IMR-90 (cell line): ENCODE measurements around the gene CPAMD8. TPM values are rescaled to one million over a fixed set of nuclear protein-coding genes. Genes with fewer than 3 reads are reported as not detected.

Experiments
- ATAC-seq: fragments of 200-7000 bp; cut with Tn5 transposase; 2 replicates; pipeline ENCODE4 v1.9.1; 2020; ENCODE audit warnings: low read depth, mild to moderate bottlenecking, moderate library complexity
- BruUV-seq: library from RNA; stranded (reverse); fragments of 400-500 nt; replicated peaks from 2 replicates; lab custom pipeline; 2021; lab: Mats Ljungman, UMichigan
- CTCF ChIA-PET: fragments of 300-600 bp; formaldehyde crosslinking; extraction: SDS; loops from one replicate; lab custom pipeline; 2021; ENCODE audit warnings: antibody characterized with exemption; lab: Yijun Ruan, JAX
- POLR2A ChIA-PET: fragments of 300-600 bp; sonication (Branson Sonifier 250); formaldehyde crosslinking; loops from one replicate; lab custom pipeline; 2022; ENCODE audit warnings: antibody characterized with exemption; ENCODE audit not compliant: unreplicated experiment; lab: Charles Lee
- DNase-seq: peaks from one replicate; pipeline ENCODE4 v3.0.0; 2013
- H2AFZ ChIP-seq: replicated peaks from 2 replicates; pipeline ENCODE3; 2013; ENCODE audit warnings: low read length, mild to moderate bottlenecking; ENCODE audit not compliant: poor library complexity
- H2AK5ac ChIP-seq: 2 replicates; pipeline ENCODE4 v1.6.1; 2013; ENCODE audit warnings: low read depth, low read length, inconsistent platforms
- H2AK9ac ChIP-seq: replicated peaks from 2 replicates; pipeline ENCODE3; 2013; ENCODE audit warnings: mild to moderate bottlenecking, low read depth, low read length, moderate library complexity; ENCODE audit not compliant: poor library complexity
- H2BK120ac ChIP-seq: 2 replicates; pipeline ENCODE4 v1.6.1; 2013; ENCODE audit warnings: low read depth, low read length, inconsistent platforms
- H2BK15ac ChIP-seq: 3 replicates; pipeline ENCODE4 v1.6.1; 2013; ENCODE audit warnings: low read depth, low read length, inconsistent platforms
- H2BK20ac ChIP-seq: 2 replicates; pipeline ENCODE4 v1.6.1; 2013; ENCODE audit warnings: low read depth, mild to moderate bottlenecking, inconsistent platforms, low read length, moderate library complexity
- H2BK5ac ChIP-seq: 2 replicates; pipeline ENCODE4 v1.6.1; 2013; ENCODE audit warnings: mild to moderate bottlenecking, low read depth, low read length, inconsistent platforms; ENCODE audit not compliant: poor library complexity, severe bottlenecking
- H3K14ac ChIP-seq: replicated peaks from 2 replicates; pipeline ENCODE4 v1.6.1; 2013; ENCODE audit warnings: low read depth, low read length, inconsistent platforms
- H3K18ac ChIP-seq: 2 replicates; pipeline ENCODE4 v1.6.1; 2013; ENCODE audit warnings: low read depth, low read length, control low read depth
- H3K23ac ChIP-seq: 2 replicates; pipeline ENCODE4 v1.6.1; 2013; ENCODE audit warnings: low read depth, low read length, inconsistent platforms
- H3K27ac ChIP-seq: 2 replicates; pipeline ENCODE4 v1.5.1; 2013; ENCODE audit warnings: mild to moderate bottlenecking, control low read depth, low read length; ENCODE audit not compliant: insufficient read depth
- H3K27me3 ChIP-seq: 2 replicates; pipeline ENCODE4 v1.6.1; 2013; ENCODE audit warnings: low read length; ENCODE audit not compliant: control insufficient read depth, insufficient read depth
- H3K36me3 ChIP-seq: 2 replicates; pipeline ENCODE4 v1.6.1; 2013; ENCODE audit warnings: low read length, mixed read lengths; ENCODE audit not compliant: control insufficient read depth, insufficient read depth
- H3K4ac ChIP-seq: 2 replicates; pipeline ENCODE4 v1.6.1; 2013; ENCODE audit warnings: low read depth, low read length, inconsistent platforms
- H3K4me1 ChIP-seq: 2 replicates; pipeline ENCODE4 v1.6.1; 2013; ENCODE audit warnings: low read length, mixed read lengths; ENCODE audit not compliant: control insufficient read depth, insufficient read depth
- H3K4me2 ChIP-seq: 2 replicates; pipeline ENCODE4 v1.6.1; 2013; ENCODE audit warnings: low read depth, mild to moderate bottlenecking, control low read depth, low read length, moderate library complexity
- H3K4me3 ChIP-seq: 2 replicates; pipeline ENCODE4 v1.5.1; 2013; ENCODE audit warnings: low read depth, mild to moderate bottlenecking, control low read depth, low read length, moderate library complexity; ENCODE audit not compliant: insufficient read depth
- H3K56ac ChIP-seq: 2 replicates; pipeline ENCODE4 v1.6.1; 2013; ENCODE audit warnings: low read length, inconsistent platforms; ENCODE audit not compliant: insufficient read depth; ENCODE audit errors: extremely low read depth
- H3K79me1 ChIP-seq, 2 experiments: 2 replicates each; pipeline ENCODE4 v1.6.1; 2013; ENCODE audit warnings: low read length in 2 of 2, inconsistent platforms in 1 of 2, low read depth in 1 of 2
- H3K9ac ChIP-seq: 2 replicates; pipeline ENCODE4 v1.6.1; 2013; ENCODE audit warnings: low read depth, low read length, control low read depth
- H3K9me1 ChIP-seq: 2 replicates; pipeline ENCODE4 v1.6.1; 2013; ENCODE audit warnings: low read length, inconsistent platforms; ENCODE audit not compliant: insufficient read depth
- H3K9me3 ChIP-seq: 2 replicates; pipeline ENCODE4 v1.6.1; 2013; ENCODE audit warnings: low read length; ENCODE audit not compliant: control insufficient read depth, insufficient read depth
- H4K20me1 ChIP-seq: 2 replicates; pipeline ENCODE4 v1.6.1; 2013; ENCODE audit warnings: low read length, inconsistent platforms; ENCODE audit not compliant: insufficient read depth
- H4K5ac ChIP-seq: 2 replicates; pipeline ENCODE4 v1.6.1; 2013; ENCODE audit warnings: mild to moderate bottlenecking, low read depth, low read length, control low read depth
- H4K8ac ChIP-seq, 2 experiments: 2 replicates each; pipeline ENCODE4 v1.6.1; 2013; ENCODE audit warnings: low read depth in 2 of 2, low read length in 2 of 2, control low read depth in 1 of 2, inconsistent platforms in 1 of 2
- H4K91ac ChIP-seq: 2 replicates; pipeline ENCODE4 v1.6.1; 2013; ENCODE audit warnings: low read depth, low read length, inconsistent platforms; ENCODE audit not compliant: insufficient read depth
- BHLHE40 ChIP-seq: fragments of 150-350 bp; IDR thresholded peaks from 2 replicates; pipeline ENCODE4 v1.6.1; 2016; ENCODE audit warnings: mild to moderate bottlenecking, low read depth, low read length
- CEBPB ChIP-seq: IDR thresholded peaks from 2 replicates; pipeline ENCODE4 v1.6.1; 2012; ENCODE audit warnings: low read depth, low read length, improper control_type of control experiment
- CHD1 ChIP-seq: IDR thresholded peaks from 2 replicates; pipeline ENCODE4 v1.6.1; 2012; ENCODE audit warnings: low read depth, low read length, improper control_type of control experiment
- FOS ChIP-seq: fragments of 150-350 bp; IDR thresholded peaks from 2 replicates; pipeline ENCODE4 v1.6.1; 2016; ENCODE audit warnings: low read depth, low read length
- MAFK ChIP-seq: IDR thresholded peaks from 2 replicates; pipeline ENCODE4 v1.6.1; 2012; ENCODE audit warnings: low read depth, low read length, improper control_type of control experiment
- MAZ ChIP-seq: IDR thresholded peaks from 2 replicates; pipeline ENCODE4 v1.6.1; 2012; ENCODE audit warnings: low read depth, mild to moderate bottlenecking, low read length, improper control_type of control experiment, moderate library complexity, borderline replicate concordance
- MXI1 ChIP-seq: IDR thresholded peaks from 2 replicates; pipeline ENCODE4 v1.6.1; 2012; ENCODE audit warnings: low read depth, mild to moderate bottlenecking, low read length, moderate library complexity, borderline replicate concordance
- NFE2L2 ChIP-seq: fragments of 150-350 bp; IDR thresholded peaks from 2 replicates; pipeline ENCODE4 v1.6.1; 2016; ENCODE audit warnings: low read depth, mild to moderate bottlenecking, low read length
- POLR2A ChIP-seq: IDR thresholded peaks from 2 replicates; pipeline ENCODE4 v1.6.1; 2012; ENCODE audit warnings: mild to moderate bottlenecking, low read depth, low read length
- RAD21 ChIP-seq: IDR thresholded peaks from 2 replicates; pipeline ENCODE4 v1.6.1; 2012; ENCODE audit warnings: low read length, improper control_type of control experiment
- RCOR1 ChIP-seq: IDR thresholded peaks from 2 replicates; pipeline ENCODE4 v1.6.1; 2012; ENCODE audit warnings: mild to moderate bottlenecking, low read length, improper control_type of control experiment; ENCODE audit not compliant: insufficient replicate concordance
- RFX5 ChIP-seq: IDR thresholded peaks from 2 replicates; pipeline ENCODE4 v1.8.0; 2012; ENCODE audit warnings: low read depth, mild to moderate bottlenecking, low read length, moderate library complexity
- WGBS, 2 experiments: methylation state at CpG; one replicate each; pipeline versions ENCODE4 v1.1.5 to v1.1.7; 2013; ENCODE audit warnings: missing lambda C conversion rate in 2 of 2; ENCODE audit not compliant: insufficient read length in 1 of 2; ENCODE audit errors: extremely low coverage in 2 of 2; 5-methylcytosine and 5-hydroxymethylcytosine counted together
- dilution Hi-C: fragments of 300-500 bp; cut with HindIII; formaldehyde crosslinking; loops from one replicate; pipeline ENCODE4 v1.14.3; 2018; ENCODE audit warnings: low sequenced_read_pairs; ENCODE audit not compliant: unreplicated experiment
- in situ Hi-C: fragments of 300-500 bp; cut with MboI; formaldehyde crosslinking; loops from 3 replicates; pipeline ENCODE4 v1.14.3; 2019; ENCODE audit warnings: low sequenced_read_pairs, inconsistent platforms, mixed read lengths
- intact Hi-C: fragments of 100-400 bp; cut with micrococcal nuclease; formaldehyde crosslinking; loops from 2 replicates; pipeline ENCODE4 v1.10.0; 2022
- polyA plus RNA-seq, 3 experiments: library from polyadenylated mRNA; depleted of rRNA; stranded (reverse); fragments of >200 nt; gene quantifications; 2 replicates each; pipeline ENCODE4 v1.2.3, GENCODE V29; 2012; ENCODE audit warnings: low replicate concordance in 1 of 3
- total RNA-seq: library from RNA; depleted of rRNA; stranded (reverse); fragments of >200 nt; gene quantifications from 2 replicates; pipeline ENCODE4 v1.2.3, GENCODE V29; 2012
- TF ChIP-seq, protein P1 (sequence below): fragments of 150-350 bp; IDR thresholded peaks from 2 replicates; pipeline ENCODE4 v1.6.1; 2017; ENCODE audit warnings: mild to moderate bottlenecking, antibody characterized with exemption, low read length, low read depth
- TF ChIP-seq, protein P2 (sequence below): conservative IDR thresholded peaks from 2 replicates; pipeline ENCODE4 v1.5.1; 2012; ENCODE audit warnings: mild to moderate bottlenecking, low read depth, low read length, improper control_type of control experiment
- TF ChIP-seq, protein P3 (sequence below): fragments of 150-350 bp; IDR thresholded peaks from 2 replicates; pipeline ENCODE4 v1.6.1; 2016; ENCODE audit warnings: low read depth, mild to moderate bottlenecking, low read length, moderate library complexity, borderline replicate concordance

The CPAMD8 gene
- total and polyA plus RNA-seq, 2 of the 4 experiments (the other 2 are of a cell fraction) = 0.36 to 0.79 TPM

DNA sequence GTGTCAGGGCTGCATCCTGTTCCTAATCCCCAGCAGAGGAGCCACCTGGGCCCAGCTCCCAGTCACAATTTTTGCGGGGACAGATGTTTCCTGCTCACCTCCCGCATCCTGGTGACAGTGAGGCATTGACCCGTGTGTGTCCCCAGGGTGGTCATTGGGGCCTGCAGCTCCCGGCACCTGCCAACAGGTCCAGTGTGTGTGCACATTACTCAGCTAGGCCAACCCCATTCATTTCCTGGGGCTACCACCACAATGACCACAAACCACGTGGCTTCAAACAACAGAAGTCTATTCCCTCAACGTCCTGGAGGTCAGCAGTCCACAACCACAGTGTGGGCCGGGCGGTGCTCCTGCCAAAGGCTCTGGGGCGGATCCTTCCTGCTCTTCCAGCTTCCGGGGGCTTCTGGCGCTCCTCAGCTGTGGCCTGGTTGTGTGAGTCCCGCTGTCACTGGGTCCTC, 149.7 kb downstream of the CPAMD8 start:
- Histone ChIP-seq H2BK5ac (no peak overlapping the region), H2AK9ac (no peak overlapping the region), H3K4ac (no peak overlapping the region), H2BK20ac (no peak overlapping the region), H2BK15ac (no peak overlapping the region), H3K27me3 (no peaks in the 10 kb centered on the region), H2AK5ac (no peak overlapping the region), H3K18ac (no peak overlapping the region), H3K56ac (no peak overlapping the region), H2BK120ac (no peak overlapping the region), H4K8ac (no peak overlapping the region), H3K14ac (no peak overlapping the region), H3K79me1 (peaks cover 25 to 30% of the 10 kb centered on the region in 2 experiments), H4K91ac (no peak overlapping the region), H3K4me1 (no peaks in the 10 kb centered on the region), H3K36me3 (peaks cover 67% of the 10 kb centered on the region), H3K9me1 (0 out of 2 replicates have a peak, but pooled peaks cover 5% of the 10 kb centered on the region), H3K23ac (no peak overlapping the region), H3K4me2 (no peak overlapping the region), H3K9me3 (peaks cover 8% of the 10 kb centered on the region), H4K5ac (no peak overlapping the region), H4K20me1 (peaks cover 29% of the 10 kb centered on the region), H3K4me3 (no peak overlapping the region), H3K27ac (no peak overlapping the region), H3K9ac (no peak overlapping the region), H2AFZ (no peak overlapping the region)
- no peak for DNase-seq
- CTCF ChIA-PET = no interaction called here
- POLR2A ChIA-PET = no interaction called here
- in situ Hi-C loops (no loop called here), intact Hi-C loops (no loop called here), dilution Hi-C loops (no loop called here)
- TF ChIP-seq, protein P1, sequence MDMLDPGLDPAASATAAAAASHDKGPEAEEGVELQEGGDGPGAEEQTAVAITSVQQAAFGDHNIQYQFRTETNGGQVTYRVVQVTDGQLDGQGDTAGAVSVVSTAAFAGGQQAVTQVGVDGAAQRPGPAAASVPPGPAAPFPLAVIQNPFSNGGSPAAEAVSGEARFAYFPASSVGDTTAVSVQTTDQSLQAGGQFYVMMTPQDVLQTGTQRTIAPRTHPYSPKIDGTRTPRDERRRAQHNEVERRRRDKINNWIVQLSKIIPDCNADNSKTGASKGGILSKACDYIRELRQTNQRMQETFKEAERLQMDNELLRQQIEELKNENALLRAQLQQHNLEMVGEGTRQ = no peak
- no peak for TF ChIP-seq RAD21
- TF ChIP-seq, protein P2, sequence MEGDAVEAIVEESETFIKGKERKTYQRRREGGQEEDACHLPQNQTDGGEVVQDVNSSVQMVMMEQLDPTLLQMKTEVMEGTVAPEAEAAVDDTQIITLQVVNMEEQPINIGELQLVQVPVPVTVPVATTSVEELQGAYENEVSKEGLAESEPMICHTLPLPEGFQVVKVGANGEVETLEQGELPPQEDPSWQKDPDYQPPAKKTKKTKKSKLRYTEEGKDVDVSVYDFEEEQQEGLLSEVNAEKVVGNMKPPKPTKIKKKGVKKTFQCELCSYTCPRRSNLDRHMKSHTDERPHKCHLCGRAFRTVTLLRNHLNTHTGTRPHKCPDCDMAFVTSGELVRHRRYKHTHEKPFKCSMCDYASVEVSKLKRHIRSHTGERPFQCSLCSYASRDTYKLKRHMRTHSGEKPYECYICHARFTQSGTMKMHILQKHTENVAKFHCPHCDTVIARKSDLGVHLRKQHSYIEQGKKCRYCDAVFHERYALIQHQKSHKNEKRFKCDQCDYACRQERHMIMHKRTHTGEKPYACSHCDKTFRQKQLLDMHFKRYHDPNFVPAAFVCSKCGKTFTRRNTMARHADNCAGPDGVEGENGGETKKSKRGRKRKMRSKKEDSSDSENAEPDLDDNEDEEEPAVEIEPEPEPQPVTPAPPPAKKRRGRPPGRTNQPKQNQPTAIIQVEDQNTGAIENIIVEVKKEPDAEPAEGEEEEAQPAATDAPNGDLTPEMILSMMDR = no peak
- TF ChIP-seq, protein P3, sequence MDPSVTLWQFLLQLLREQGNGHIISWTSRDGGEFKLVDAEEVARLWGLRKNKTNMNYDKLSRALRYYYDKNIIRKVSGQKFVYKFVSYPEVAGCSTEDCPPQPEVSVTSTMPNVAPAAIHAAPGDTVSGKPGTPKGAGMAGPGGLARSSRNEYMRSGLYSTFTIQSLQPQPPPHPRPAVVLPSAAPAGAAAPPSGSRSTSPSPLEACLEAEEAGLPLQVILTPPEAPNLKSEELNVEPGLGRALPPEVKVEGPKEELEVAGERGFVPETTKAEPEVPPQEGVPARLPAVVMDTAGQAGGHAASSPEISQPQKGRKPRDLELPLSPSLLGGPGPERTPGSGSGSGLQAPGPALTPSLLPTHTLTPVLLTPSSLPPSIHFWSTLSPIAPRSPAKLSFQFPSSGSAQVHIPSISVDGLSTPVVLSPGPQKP = no peak
- TF ChIP-seq BHLHE40 = no peak
- TF ChIP-seq FOS = no peak
- no peak for TF ChIP-seq NFE2L2
- TF ChIP-seq RFX5 = no peak
- TF ChIP-seq CEBPB = no peak
- TF ChIP-seq POLR2A = no peak
- no peak for TF ChIP-seq MAFK
- no peak for TF ChIP-seq MAZ
- no peak for TF ChIP-seq RCOR1
- TF ChIP-seq CHD1 = no peak
- TF ChIP-seq MXI1 = no peak
- ATAC-seq = no peak
- no TSS peak for BruUV-seq
- 94% methylated on average over 9 of the region's 12 CpGs; no CpG with 5 or more reads in 1 of the 2 experiments for WGBS, 2 experiments
